ENCODE results near the gene KIAA0040. TPM values are rescaled to one million over a fixed set of nuclear protein-coding genes. Genes with fewer than 3 reads are reported as not detected.

The KIAA0040 gene
- total RNA-seq, 1 donor from 2014 or later, result 0.73 TPM

DNA sequence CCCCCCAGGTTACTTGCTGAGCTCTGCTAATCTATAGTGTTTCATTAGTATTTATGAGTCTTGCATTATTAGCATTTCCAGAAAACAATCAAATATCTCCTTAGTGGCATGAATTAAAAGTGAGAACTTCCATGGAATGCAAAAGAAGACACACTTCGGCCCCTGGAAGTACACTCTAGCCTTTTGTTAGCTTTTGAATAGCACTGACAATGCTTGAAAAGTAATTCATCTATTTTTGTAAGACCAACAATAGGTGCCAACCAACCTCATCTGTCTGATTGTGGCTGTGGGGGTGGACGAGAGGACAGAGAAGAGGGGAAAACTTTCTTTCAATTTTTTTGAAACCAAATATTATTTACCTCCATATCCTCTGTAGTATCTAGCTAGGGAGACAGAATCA, 27.8 kb downstream of the KIAA0040 start:
- H3K27ac Mint-ChIP-seq (ENCODE audit: unreplicated experiment), result no peak overlapping the region
- no peak for DNase-seq (ENCODE audit: extremely low spot score, unreplicated experiment)
- H3K9me3 Mint-ChIP-seq (ENCODE audit: unreplicated experiment), result no peaks in the 10 kb centered on the region
- no peak overlapping the region for H3K4me3 Mint-ChIP-seq (ENCODE audit: unreplicated experiment)
- no peaks in the 10 kb centered on the region for H3K4me1 Mint-ChIP-seq (ENCODE audit: unreplicated experiment)
- TF ChIP-seq, protein P1, sequence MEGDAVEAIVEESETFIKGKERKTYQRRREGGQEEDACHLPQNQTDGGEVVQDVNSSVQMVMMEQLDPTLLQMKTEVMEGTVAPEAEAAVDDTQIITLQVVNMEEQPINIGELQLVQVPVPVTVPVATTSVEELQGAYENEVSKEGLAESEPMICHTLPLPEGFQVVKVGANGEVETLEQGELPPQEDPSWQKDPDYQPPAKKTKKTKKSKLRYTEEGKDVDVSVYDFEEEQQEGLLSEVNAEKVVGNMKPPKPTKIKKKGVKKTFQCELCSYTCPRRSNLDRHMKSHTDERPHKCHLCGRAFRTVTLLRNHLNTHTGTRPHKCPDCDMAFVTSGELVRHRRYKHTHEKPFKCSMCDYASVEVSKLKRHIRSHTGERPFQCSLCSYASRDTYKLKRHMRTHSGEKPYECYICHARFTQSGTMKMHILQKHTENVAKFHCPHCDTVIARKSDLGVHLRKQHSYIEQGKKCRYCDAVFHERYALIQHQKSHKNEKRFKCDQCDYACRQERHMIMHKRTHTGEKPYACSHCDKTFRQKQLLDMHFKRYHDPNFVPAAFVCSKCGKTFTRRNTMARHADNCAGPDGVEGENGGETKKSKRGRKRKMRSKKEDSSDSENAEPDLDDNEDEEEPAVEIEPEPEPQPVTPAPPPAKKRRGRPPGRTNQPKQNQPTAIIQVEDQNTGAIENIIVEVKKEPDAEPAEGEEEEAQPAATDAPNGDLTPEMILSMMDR (IDR thresholded peaks at IDR 0.05), result no peak
- H3K36me3 Mint-ChIP-seq (ENCODE audit: unreplicated experiment), result no peaks in the 10 kb centered on the region
- no peaks in the 10 kb centered on the region for H3K27me3 Mint-ChIP-seq (ENCODE audit: unreplicated experiment)

DNA sequence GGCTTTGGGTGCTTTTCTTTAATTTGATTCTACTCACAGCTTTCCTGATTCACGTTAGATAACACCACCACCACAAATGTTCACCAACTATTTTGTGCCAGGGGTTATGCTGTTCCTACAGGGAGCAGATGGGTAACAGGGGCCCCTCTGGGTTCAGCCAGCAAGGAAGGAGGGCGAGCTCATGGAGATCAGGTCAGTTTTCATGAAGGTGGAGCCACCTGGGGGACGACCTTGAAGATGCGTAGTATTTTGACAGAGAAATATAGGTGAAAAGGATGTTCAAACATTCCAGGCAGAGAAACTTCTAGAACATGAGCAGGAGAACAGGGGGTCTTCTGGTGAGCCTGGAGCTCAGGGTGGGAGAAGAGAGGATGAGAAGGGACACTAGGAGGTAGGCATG, 28.9 kb downstream of the KIAA0040 start:
- H3K4me3 Mint-ChIP-seq (ENCODE audit: unreplicated experiment), result no peak overlapping the region
- H3K4me1 Mint-ChIP-seq (ENCODE audit: unreplicated experiment), result no peaks in the 10 kb centered on the region
- H3K27ac Mint-ChIP-seq (ENCODE audit: unreplicated experiment), result no peak overlapping the region
- H3K9me3 Mint-ChIP-seq (ENCODE audit: unreplicated experiment), result no peaks in the 10 kb centered on the region
- TF ChIP-seq, protein P1 (IDR thresholded peaks at IDR 0.05), result no peak
- no peaks in the 10 kb centered on the region for H3K27me3 Mint-ChIP-seq (ENCODE audit: unreplicated experiment)
- no peaks in the 10 kb centered on the region for H3K36me3 Mint-ChIP-seq (ENCODE audit: unreplicated experiment)
- DNase-seq (ENCODE audit: extremely low spot score, unreplicated experiment), result no peak

DNA sequence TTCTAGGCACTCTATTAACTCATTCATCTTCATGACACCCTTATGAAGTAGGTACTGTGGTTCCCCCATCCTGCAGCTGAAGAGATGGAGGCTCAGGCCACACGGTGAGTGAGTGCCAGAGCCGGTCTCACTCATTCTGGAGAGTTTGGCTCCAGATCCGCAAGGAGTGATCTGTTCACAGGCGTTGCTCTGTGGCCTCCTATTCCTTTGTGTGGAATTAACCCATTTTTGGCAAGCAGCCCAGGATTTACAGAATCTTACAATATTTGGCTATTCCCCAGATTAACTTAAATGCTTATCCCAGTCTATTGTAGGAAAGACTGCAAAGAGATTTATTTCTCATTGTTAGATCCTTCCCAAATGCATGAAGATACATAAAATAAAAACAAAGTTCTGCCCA, 29.6 kb downstream of the KIAA0040 start:
- Mint-ChIP-seq H3K36me3 (ENCODE audit: unreplicated experiment) (no peaks in the 10 kb centered on the region), H3K9me3 (ENCODE audit: unreplicated experiment) (no peaks in the 10 kb centered on the region), H3K4me3 (ENCODE audit: unreplicated experiment) (no peak overlapping the region), H3K27me3 (ENCODE audit: unreplicated experiment) (no peaks in the 10 kb centered on the region), H3K27ac (ENCODE audit: unreplicated experiment) (no peak overlapping the region), H3K4me1 (ENCODE audit: unreplicated experiment) (no peaks in the 10 kb centered on the region)
- TF ChIP-seq, protein P1 (IDR thresholded peaks at IDR 0.05), result no peak
- no peak for DNase-seq (ENCODE audit: extremely low spot score, unreplicated experiment)

DNA sequence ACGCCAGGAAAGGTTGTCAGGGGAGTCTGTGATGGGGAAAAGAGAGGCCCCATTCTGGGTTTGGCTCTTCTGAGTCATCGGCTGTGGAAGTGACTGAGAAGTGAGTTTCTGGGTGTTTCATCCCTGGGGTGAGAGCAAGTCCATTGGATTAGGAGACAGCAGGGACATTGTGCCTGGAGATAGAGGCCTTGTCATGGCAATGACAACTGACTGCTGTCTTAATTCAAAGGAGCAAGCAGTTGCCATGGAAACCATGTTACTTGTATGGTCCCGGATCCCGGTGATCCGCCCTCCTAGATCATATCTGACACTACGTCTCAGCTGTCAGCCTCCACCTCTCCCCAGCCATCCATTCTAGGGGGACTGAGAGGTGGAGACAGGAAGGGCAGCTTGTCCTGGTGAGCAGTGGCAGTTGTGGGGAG, 34.4 kb downstream of the KIAA0040 start:
- no peaks in the 10 kb centered on the region for H3K36me3 Mint-ChIP-seq (ENCODE audit: unreplicated experiment)
- H3K4me3 Mint-ChIP-seq (ENCODE audit: unreplicated experiment), result no peak overlapping the region
- no peaks in the 10 kb centered on the region for H3K4me1 Mint-ChIP-seq (ENCODE audit: unreplicated experiment)
- DNase-seq (ENCODE audit: extremely low spot score, unreplicated experiment), result no peak
- TF ChIP-seq, protein P1 (IDR thresholded peaks at IDR 0.05), result no peak
- no peak overlapping the region for H3K27ac Mint-ChIP-seq (ENCODE audit: unreplicated experiment)
- H3K27me3 Mint-ChIP-seq (ENCODE audit: unreplicated experiment), result peaks cover 6% of the 10 kb centered on the region
- no peaks in the 10 kb centered on the region for H3K9me3 Mint-ChIP-seq (ENCODE audit: unreplicated experiment)

DNA sequence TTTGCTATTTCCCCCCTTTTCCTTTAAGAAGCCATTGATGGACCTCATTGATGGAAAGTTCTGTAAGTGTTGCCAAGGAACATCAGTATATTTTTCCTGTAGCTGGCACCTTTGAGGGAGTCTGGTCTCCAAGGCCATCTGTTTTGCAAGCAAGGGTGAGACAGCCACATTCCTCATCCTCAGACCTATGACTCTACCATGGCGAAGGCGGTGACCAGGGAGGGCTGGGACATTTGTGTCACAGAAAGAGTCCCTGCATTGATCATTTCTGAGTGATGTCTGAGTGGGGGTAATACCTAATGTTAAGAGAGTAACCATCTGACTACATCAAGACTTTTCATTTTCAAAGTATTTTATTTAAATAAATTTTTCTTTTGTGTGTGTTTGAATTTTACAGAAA, 35.4 kb downstream of the KIAA0040 start:
- Mint-ChIP-seq H3K36me3 (ENCODE audit: unreplicated experiment) (no peaks in the 10 kb centered on the region), H3K27ac (ENCODE audit: unreplicated experiment) (no peak overlapping the region), H3K9me3 (ENCODE audit: unreplicated experiment) (no peaks in the 10 kb centered on the region), H3K4me3 (ENCODE audit: unreplicated experiment) (no peak overlapping the region), H3K4me1 (ENCODE audit: unreplicated experiment) (peaks cover under 1% of the 10 kb centered on the region), H3K27me3 (ENCODE audit: unreplicated experiment) (peaks cover 16% of the 10 kb centered on the region)
- no peak for DNase-seq (ENCODE audit: extremely low spot score, unreplicated experiment)
- TF ChIP-seq, protein P1 (IDR thresholded peaks at IDR 0.05), result no peak

Data from osteocyte (in vitro differentiated cells).